Common myeloid progenitor, CD34-positive (primary cell): ENCODE results near the gene ACOXL.

Source experiments
- CTCF ChIA-PET: fragments of 350-600 bp; sonication (Branson Sonifier 250); formaldehyde crosslinking; loops from one replicate; lab custom pipeline; 2021; ENCODE audit warnings: antibody characterized with exemption; lab: Charles Lee
- POLR2A ChIA-PET: fragments of 350-600 bp; sonication (Branson Sonifier 250); formaldehyde crosslinking; loops from one replicate; lab custom pipeline; 2021; ENCODE audit warnings: antibody characterized with exemption; lab: Charles Lee
- DNase-seq, 3 donors: peaks; one replicate each; pipeline versions ENCODE4 v3.0.0 to v3.0.0-alpha.2; 2013
- H3K27ac ChIP-seq, 2 experiments: 1 replicate in 1 of 2; 2 replicates in 1 of 2; pipeline ENCODE4 v1.7.0; 2013; ENCODE audit warnings: inconsistent platforms in 2 of 2, low read length in 2 of 2, mild to moderate bottlenecking in 2 of 2, low read depth in 1 of 2, moderate library complexity in 1 of 2; ENCODE audit not compliant: severe bottlenecking in 2 of 2, insufficient read depth in 1 of 2, poor library complexity in 1 of 2
- H3K27me3 ChIP-seq, 5 experiments: replicated peaks in 2 of 5; 1 replicate in 3 of 5; 2 replicates in 2 of 5; pipeline versions ENCODE4 v1.6.1 to v1.7.0; 2013; ENCODE audit warnings: low read length in 4 of 5, mild to moderate bottlenecking in 2 of 5, moderate library complexity in 2 of 5, inconsistent platforms in 1 of 5; ENCODE audit not compliant: insufficient read depth in 5 of 5, control insufficient read depth in 4 of 5
- H3K36me3 ChIP-seq, 4 experiments: 1 replicate in 2 of 4; 2 replicates in 2 of 4; pipeline versions ENCODE4 v1.6.1 to v1.7.0; 2013; ENCODE audit warnings: low read length in 3 of 4, control low read depth in 1 of 4, mild to moderate bottlenecking in 1 of 4; ENCODE audit not compliant: control insufficient read depth in 4 of 4, insufficient read depth in 4 of 4
- H3K4me1 ChIP-seq, 4 experiments: 1 replicate in 3 of 4; 2 replicates in 1 of 4; pipeline versions ENCODE4 v1.6.1 to v1.7.1; 2013; ENCODE audit warnings: low read length in 3 of 4, mild to moderate bottlenecking in 3 of 4, control low read depth in 1 of 4, inconsistent platforms in 1 of 4, moderate library complexity in 1 of 4; ENCODE audit not compliant: control insufficient read depth in 4 of 4, insufficient read depth in 4 of 4; ENCODE audit errors: control extremely low read depth in 1 of 4
- H3K4me3 ChIP-seq, 7 experiments: 1 replicate in 4 of 7; 2 replicates in 3 of 7; pipeline versions ENCODE4 v1.5.1 to v1.7.0; 2013; ENCODE audit warnings: mild to moderate bottlenecking in 7 of 7, low read length in 6 of 7, moderate library complexity in 6 of 7, inconsistent platforms in 2 of 7, low read depth in 2 of 7, control low read depth in 1 of 7; ENCODE audit not compliant: insufficient read depth in 4 of 7, control insufficient read depth in 1 of 7; ENCODE audit errors: extremely low read depth in 1 of 7
- H3K9me3 ChIP-seq, 5 experiments: 1 replicate in 4 of 5; 2 replicates in 1 of 5; pipeline versions ENCODE4 v1.6.1 to v1.7.1; 2013; ENCODE audit warnings: low read length in 4 of 5, mild to moderate bottlenecking in 2 of 5, inconsistent platforms in 1 of 5, low read depth in 1 of 5, moderate library complexity in 1 of 5; ENCODE audit not compliant: control insufficient read depth in 4 of 5, insufficient read depth in 2 of 5; ENCODE audit errors: control extremely low read depth in 1 of 5
- WGBS: methylation state at CpG from one replicate; pipeline ENCODE4 v1.1.5; 2013; ENCODE audit not compliant: insufficient coverage; 5-methylcytosine and 5-hydroxymethylcytosine counted together

Gene ACOXL

GRCh38 chr2:111148925-111149324 lies 416.6 kb downstream of the ACOXL start:
- H3K9me3 ChIP-seq, result no peaks in the 10 kb centered on the region
- 0% methylated on average over 3 of the region's 8 CpGs for WGBS
- CTCF ChIA-PET, result interaction anchor here (1.8 kb wide), 1 partner anchor 24 kb away, joined by 6 read pairs; no protein-coding TSS in a partner anchor
- POLR2A ChIA-PET, result no interaction called here
- DNase-seq, result no peak
- peaks cover 0 to 10% (median 0%) of the 10 kb centered on the region in 5 experiments for H3K27me3 ChIP-seq
- no peak overlapping the region for H3K27ac ChIP-seq
- H3K36me3 ChIP-seq, result peaks cover 0 to 10% (median 0%) of the 10 kb centered on the region in 4 experiments
- H3K4me1 ChIP-seq, result peaks cover 0 to 8% (median under 1%) of the 10 kb centered on the region in 4 experiments
- no peak overlapping the region for H3K4me3 ChIP-seq

GRCh38 chr2:111149882-111150455 lies 417.6 kb downstream of the ACOXL start:
- Histone ChIP-seq H3K27me3 (peaks cover 0 to 12% (median 0%) of the 10 kb centered on the region in 5 experiments), H3K27ac (no peak overlapping the region), H3K9me3 (no peaks in the 10 kb centered on the region), H3K4me3 (no peak overlapping the region), H3K36me3 (peaks cover 0 to 13% (median 0%) of the 10 kb centered on the region in 4 experiments), H3K4me1 (peaks cover 0 to 8% (median under 1%) of the 10 kb centered on the region in 4 experiments)
- DNase-seq, result no peak
- POLR2A ChIA-PET, result no interaction called here
- CTCF ChIA-PET, result interaction anchor here (1.8 kb wide), 1 partner anchor 25 kb away, joined by 6 read pairs; no protein-coding TSS in a partner anchor
- no CpG with 5 or more reads among the region's 7 CpGs for WGBS

GRCh38 chr2:111154758-111155157 lies 422.4 kb downstream of the ACOXL start:
- Histone ChIP-seq H3K27me3 (peaks cover 0 to 46% (median 13%) of the 10 kb centered on the region in 5 experiments), H3K4me1 (no peaks in the 10 kb centered on the region), H3K27ac (no peak overlapping the region), H3K36me3 (peaks cover 0 to 22% (median 1%) of the 10 kb centered on the region in 4 experiments), H3K4me3 (no peak overlapping the region), H3K9me3 (no peaks in the 10 kb centered on the region)
- WGBS, result 100% methylated on average over 4 of the region's 6 CpGs
- ChIA-PET POLR2A (no interaction called here), CTCF (interaction anchor here (0.8 to 1.0 kb wide), 2 partner anchors 9 to 343 kb away, joined by 3 to 5 read pairs; no protein-coding TSS in a partner anchor)
- DNase-seq, result no peak

GRCh38 chr2:111155610-111156009 lies 423.2 kb downstream of the ACOXL start:
- CTCF ChIA-PET, result no interaction called here
- Histone ChIP-seq H3K27ac (no peak overlapping the region), H3K4me1 (no peaks in the 10 kb centered on the region), H3K9me3 (no peaks in the 10 kb centered on the region), H3K4me3 (no peak overlapping the region), H3K27me3 (peaks cover 0 to 53% (median 13%) of the 10 kb centered on the region in 5 experiments), H3K36me3 (peaks cover 0 to 22% (median 1%) of the 10 kb centered on the region in 4 experiments)
- DNase-seq, result no peak
- WGBS, result no CpG with 5 or more reads among the region's 1 CpG
- POLR2A ChIA-PET, result no interaction called here

GRCh38 chr2:111156529-111156928 lies 424.2 kb downstream of the ACOXL start:
- Histone ChIP-seq H3K27ac (no peak overlapping the region), H3K36me3 (peaks cover 0 to 22% (median 2%) of the 10 kb centered on the region in 4 experiments), H3K4me1 (no peaks in the 10 kb centered on the region), H3K9me3 (no peaks in the 10 kb centered on the region), H3K4me3 (no peak overlapping the region), H3K27me3 (peaks cover 0 to 62% (median 16%) of the 10 kb centered on the region in 5 experiments)
- CTCF ChIA-PET, result interaction anchor here (0.9 kb wide), 2 partner anchors 9 to 28 kb away, joined by 3 read pairs; no protein-coding TSS in a partner anchor
- POLR2A ChIA-PET, result no interaction called here
- 100% methylated on average over 4 of the region's 8 CpGs for WGBS
- no peak for DNase-seq

GRCh38 chr2:111157071-111157661 lies 424.8 kb downstream of the ACOXL start:
- ChIA-PET CTCF (interaction anchor here (0.9 kb wide), 2 partner anchors 9 to 27 kb away, joined by 3 read pairs; no protein-coding TSS in a partner anchor), POLR2A (no interaction called here)
- Histone ChIP-seq H3K27me3 (peaks cover 0 to 68% (median 22%) of the 10 kb centered on the region in 5 experiments), H3K4me1 (peaks cover 0 to 4% (median 0%) of the 10 kb centered on the region in 4 experiments), H3K36me3 (peaks cover 0 to 16% (median 2%) of the 10 kb centered on the region in 4 experiments), H3K27ac (no peak overlapping the region), H3K4me3 (no peak overlapping the region), H3K9me3 (no peaks in the 10 kb centered on the region)
- no peak for DNase-seq
- WGBS, result 93% methylated on average over 3 of the region's 5 CpGs

GRCh38 chr2:111157798-111158197 lies 425.4 kb downstream of the ACOXL start:
- H3K27ac ChIP-seq, result no peak overlapping the region
- 94% methylated on average over 2 of the region's 2 CpGs for WGBS
- CTCF ChIA-PET, result interaction anchor here (0.9 kb wide), 1 partner anchor 26 kb away, joined by 3 read pairs; no protein-coding TSS in a partner anchor

More at GRCh38 chr2:111157798-111158197, 425.4 kb downstream of the ACOXL start:
- peaks cover 0 to 13% (median 2%) of the 10 kb centered on the region in 4 experiments for H3K36me3 ChIP-seq
- no peaks in the 10 kb centered on the region for H3K9me3 ChIP-seq
- H3K4me3 ChIP-seq, result no peak overlapping the region
- no peak for DNase-seq
- POLR2A ChIA-PET, result no interaction called here
- H3K4me1 ChIP-seq, result peaks cover 0 to 8% (median 3%) of the 10 kb centered on the region in 4 experiments
- H3K27me3 ChIP-seq, result peaks cover 0 to 70% (median 22%) of the 10 kb centered on the region in 5 experiments
